ENCODE measurements around the gene FCN2. TPM values are rescaled to one million over a fixed set of nuclear protein-coding genes. Genes with fewer than 3 reads are reported as not detected.

Gene FCN2
- total RNA-seq, 1 experiment from 2014 or later, result not detected

DNA sequence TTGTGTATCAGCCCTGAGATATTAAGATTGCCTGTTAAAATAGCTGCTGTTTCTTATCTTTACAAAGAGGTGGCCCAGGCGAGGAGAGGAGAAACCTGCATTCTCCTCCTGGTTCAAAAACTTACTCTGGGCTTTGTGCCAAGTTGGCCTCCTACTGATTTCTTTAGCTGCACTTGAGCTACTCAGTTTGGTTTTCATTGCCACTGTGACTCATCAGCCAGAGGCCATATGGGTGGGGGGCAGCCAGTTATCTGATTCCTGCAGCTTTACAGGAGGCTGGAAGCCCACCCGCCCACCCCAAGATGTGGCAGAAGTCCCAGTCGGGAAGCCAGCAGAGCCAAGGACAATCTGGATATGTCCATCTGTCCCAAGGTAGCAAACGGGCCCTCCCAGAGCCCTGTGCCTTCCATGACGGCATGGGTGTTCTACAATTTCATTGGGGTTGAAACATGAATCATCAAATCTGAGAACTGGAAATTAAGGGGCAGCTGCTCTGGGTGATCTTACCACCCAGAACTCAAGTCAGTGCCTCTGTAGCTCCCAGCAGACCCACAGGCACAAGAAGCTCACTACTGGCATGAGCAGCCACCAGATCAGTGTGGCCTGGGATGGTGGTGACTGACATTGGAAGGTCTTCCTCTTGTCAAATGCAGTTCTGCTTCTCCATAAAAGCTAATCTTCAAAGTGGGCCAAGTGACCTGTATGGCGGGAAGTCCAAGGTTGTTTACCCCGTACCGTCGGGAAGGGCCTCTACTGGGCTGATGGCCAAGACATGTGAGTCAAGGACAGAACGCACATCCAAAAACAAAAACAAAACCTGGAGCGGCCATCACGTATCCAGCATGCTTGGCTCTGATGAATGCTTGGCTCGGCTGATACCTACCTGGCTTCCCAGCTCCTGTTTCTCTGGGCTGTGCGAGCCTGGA is 15.6 kb downstream of the FCN2 start:
- Histone ChIP-seq H3K36me3 (no peaks in the 10 kb centered on the region), H3K9me3 (replicated peaks) (peaks cover 7% of the 10 kb centered on the region), H3K4me1 (peaks cover 20% of the 10 kb centered on the region), H3K27me3 (no peaks in the 10 kb centered on the region), H3K27ac (peak overlapping the region; percentile 78), H3K4me3 (peak overlapping the region; percentile 24)
- peak; percentile 92 to 96 for DNase-seq

GRCh38 chr9:134896834-134897583 is 16.4 kb downstream of the FCN2 start:
- Histone ChIP-seq H3K4me1 (peaks cover 20% of the 10 kb centered on the region), H3K9me3 (replicated peaks) (peaks cover 7% of the 10 kb centered on the region), H3K27ac (peak overlapping the region; percentile 78), H3K4me3 (peak overlapping the region; percentile 24), H3K27me3 (no peaks in the 10 kb centered on the region), H3K36me3 (no peaks in the 10 kb centered on the region)
- DNase-seq, result no peak

DNA sequence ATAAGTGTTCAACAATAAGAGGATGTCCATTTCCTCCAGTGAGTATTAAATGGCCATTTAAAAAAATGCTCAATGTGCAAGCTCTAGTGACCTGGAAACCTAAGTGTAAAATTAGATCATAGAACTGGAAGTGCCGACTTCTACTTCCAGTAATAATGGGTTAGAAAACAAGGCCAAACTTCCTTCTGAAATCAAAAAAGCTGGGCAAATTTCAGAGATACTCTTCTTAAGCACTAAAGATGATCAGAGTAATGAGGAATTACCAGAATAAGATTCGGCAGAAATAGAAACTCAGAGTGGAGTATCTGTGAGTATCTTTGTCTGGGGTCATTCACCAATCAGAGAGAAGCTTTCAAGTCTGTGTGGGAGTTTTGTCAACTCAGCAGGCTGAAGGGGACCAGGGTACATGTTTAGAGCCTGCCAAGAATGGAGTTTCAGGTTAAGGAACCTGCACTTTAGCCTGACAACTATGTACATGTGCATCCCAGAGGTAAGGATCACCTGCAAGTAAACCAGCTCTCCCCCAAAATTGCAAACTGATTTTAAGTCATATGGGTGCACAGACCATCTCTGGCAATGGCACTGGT is 17.1 kb downstream of the FCN2 start:
- Histone ChIP-seq H3K36me3 (no peaks in the 10 kb centered on the region), H3K27me3 (no peaks in the 10 kb centered on the region), H3K4me3 (no peak overlapping the region), H3K27ac (no peak overlapping the region), H3K9me3 (replicated peaks) (peaks cover 7% of the 10 kb centered on the region), H3K4me1 (peaks cover 20% of the 10 kb centered on the region)
- no peak for DNase-seq

GRCh38 chr9:134898319-134898718 is 17.7 kb downstream of the FCN2 start:
- Histone ChIP-seq H3K4me1 (peaks cover 20% of the 10 kb centered on the region), H3K36me3 (no peaks in the 10 kb centered on the region), H3K27me3 (no peaks in the 10 kb centered on the region), H3K27ac (no peak overlapping the region), H3K9me3 (replicated peaks) (peaks cover 7% of the 10 kb centered on the region), H3K4me3 (no peak overlapping the region)
- no peak for DNase-seq

DNA sequence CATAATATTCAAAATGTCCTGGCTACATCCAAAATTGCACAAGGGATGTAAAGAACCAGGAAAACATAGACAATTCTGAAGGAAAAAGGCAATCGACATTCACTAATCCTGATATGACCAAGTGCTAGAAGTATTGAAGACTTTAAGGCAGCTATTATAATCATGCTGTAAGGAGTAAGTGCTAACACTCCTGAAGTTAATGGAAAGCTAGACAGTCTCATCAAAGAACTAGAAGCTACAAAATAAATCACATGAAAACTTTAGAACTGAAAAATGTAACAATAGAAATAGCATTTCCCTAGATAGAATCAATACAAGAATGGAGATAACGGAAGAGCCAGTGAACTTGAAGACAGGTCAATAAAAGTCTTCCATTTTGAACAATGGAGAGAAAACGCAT is 18.6 kb downstream of the FCN2 start:
- Histone ChIP-seq H3K36me3 (no peaks in the 10 kb centered on the region; the same call in 1 of the 2 replicates), H3K9me3 (replicated peaks) (peaks cover 7% of the 10 kb centered on the region), H3K4me1 (peaks cover 20% of the 10 kb centered on the region), H3K4me3 (no peak overlapping the region), H3K27ac (no peak overlapping the region), H3K27me3 (no peaks in the 10 kb centered on the region)
- no peak for DNase-seq

GRCh38 chr9:134899818-134900217 is 19.2 kb downstream of the FCN2 start:
- DNase-seq, result no peak
- peaks cover 20% of the 10 kb centered on the region for H3K4me1 ChIP-seq
- no peaks in the 10 kb centered on the region for H3K27me3 ChIP-seq
- no peak overlapping the region for H3K4me3 ChIP-seq
- H3K27ac ChIP-seq, result no peak overlapping the region
- peaks cover 2% of the 10 kb centered on the region; the same call in 1 of the 2 replicates for H3K9me3 ChIP-seq (replicated peaks)
- H3K36me3 ChIP-seq, result no peaks in the 10 kb centered on the region; the same call in 1 of the 2 replicates

DNA sequence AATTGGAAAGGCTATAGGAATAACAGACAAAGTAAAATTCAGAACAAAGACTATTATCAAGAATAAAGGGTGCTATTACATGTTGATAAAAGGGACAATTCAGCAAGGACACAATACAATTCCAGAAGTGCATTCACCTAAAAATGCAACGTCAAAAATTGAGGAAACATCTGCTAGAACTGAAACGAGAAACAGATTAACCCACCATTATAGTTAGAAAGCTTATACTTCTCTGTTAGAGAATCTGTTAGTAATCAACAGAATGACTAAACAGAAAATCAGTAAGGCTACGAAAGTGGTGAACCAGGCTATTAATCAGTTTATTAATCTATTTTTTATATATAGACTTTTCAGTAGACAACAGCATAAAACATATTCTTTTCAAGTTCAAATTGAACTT is 22.3 kb downstream of the FCN2 start:
- Histone ChIP-seq H3K4me1 (no peaks in the 10 kb centered on the region), H3K27me3 (peaks cover 5% of the 10 kb centered on the region; the same call in 1 of the 2 replicates), H3K9me3 (replicated peaks) (no peaks in the 10 kb centered on the region; the same call in 1 of the 2 replicates), H3K36me3 (no peaks in the 10 kb centered on the region; the same call in 1 of the 2 replicates), H3K27ac (no peak overlapping the region), H3K4me3 (no peak overlapping the region)
- DNase-seq, result no peak

DNA sequence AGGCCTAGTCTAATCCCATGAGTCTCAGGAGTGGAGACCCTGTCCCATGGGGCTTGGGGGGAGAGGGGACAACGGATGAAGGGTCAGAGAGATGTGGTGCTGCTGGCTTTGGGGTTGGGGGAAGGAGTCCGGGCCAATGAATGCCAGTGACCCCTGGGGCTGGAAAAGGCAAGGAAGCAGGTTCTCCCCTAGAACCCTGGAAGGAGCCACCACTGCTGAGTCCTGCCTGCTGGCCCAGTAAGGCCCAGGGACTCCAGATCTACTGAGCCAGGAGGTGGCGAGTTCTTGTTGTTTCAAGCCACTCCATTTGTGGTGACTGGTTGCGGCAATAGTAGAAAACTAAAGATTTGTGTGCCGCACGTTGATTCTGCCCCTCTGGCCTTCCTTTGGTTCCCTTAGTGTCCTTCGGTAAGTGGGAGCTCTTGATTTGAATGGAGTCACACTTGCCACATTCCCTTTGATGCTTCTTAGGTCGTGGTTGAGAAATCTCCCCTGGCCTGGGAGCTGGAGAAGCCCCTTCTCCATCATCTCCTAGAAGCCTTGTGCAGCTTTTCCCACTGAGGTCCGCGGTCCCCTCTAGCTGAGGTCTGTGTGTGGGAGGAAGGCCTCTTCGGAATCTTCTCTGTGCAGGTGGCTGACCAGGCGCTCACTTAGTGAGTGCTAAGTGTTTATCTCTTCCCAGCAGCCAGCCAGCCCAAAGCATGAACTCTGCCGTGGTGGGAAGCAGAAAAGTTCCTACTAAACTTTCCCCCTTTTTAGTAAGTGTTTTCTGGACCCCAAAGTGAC is 28.1 kb downstream of the FCN2 start:
- Histone ChIP-seq H3K36me3 (no peaks in the 10 kb centered on the region; the same call in 1 of the 2 replicates), H3K9me3 (replicated peaks) (no peaks in the 10 kb centered on the region), H3K4me3 (no peak overlapping the region), H3K27ac (no peak overlapping the region), H3K27me3 (peaks cover 22% of the 10 kb centered on the region), H3K4me1 (no peaks in the 10 kb centered on the region)
- DNase-seq, result peak in 1 of 2 experiments; percentile 0

GRCh38 chr9:134909511-134910481 is 29.2 kb downstream of the FCN2 start:
- no peaks in the 10 kb centered on the region for H3K36me3 ChIP-seq
- no peaks in the 10 kb centered on the region for H3K9me3 ChIP-seq (replicated peaks)
- H3K27ac ChIP-seq, result no peak overlapping the region
- H3K4me3 ChIP-seq, result no peak overlapping the region
- no peak for DNase-seq
- H3K4me1 ChIP-seq, result no peaks in the 10 kb centered on the region
- H3K27me3 ChIP-seq, result peaks cover 22% of the 10 kb centered on the region

DNA sequence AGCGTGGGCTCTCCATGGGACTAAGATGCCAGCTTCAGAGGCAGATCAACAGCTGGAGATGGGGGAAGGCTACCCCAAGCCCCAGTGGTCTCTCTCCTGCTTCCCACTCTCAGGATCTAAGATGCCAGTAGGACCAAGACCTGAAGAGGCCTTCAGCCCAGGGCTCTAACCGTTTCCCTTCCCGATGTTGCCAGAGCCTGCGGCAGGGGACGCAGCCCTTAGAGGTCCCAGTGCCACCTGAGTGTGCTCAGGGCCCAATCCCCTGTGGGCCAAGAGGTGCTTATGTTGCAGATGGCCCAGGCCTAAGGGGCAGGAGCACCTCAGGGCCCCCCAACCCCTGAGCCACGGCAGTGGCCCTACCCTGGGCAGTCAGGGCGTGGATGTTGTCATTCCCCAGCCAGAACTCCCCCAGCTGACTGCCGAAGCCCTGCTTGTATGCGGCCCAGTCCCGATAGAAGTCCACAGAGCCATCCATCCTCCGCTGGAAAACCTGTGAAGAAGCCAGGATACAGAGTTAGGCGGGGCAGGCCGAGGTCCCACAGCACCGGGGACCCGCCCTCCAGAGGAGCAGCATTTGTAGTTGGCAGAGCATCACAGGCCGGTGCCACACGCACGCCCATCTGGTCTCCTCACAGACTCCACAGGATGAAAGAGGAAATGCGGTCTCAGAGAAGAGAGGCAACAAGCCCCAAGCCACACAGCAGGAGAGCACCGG is 31.7 kb downstream of the FCN2 start:
- no peaks in the 10 kb centered on the region for H3K4me1 ChIP-seq
- H3K4me3 ChIP-seq, result no peak overlapping the region
- H3K27ac ChIP-seq, result no peak overlapping the region
- peaks cover 23% of the 10 kb centered on the region for H3K27me3 ChIP-seq
- H3K36me3 ChIP-seq, result no peaks in the 10 kb centered on the region
- no peaks in the 10 kb centered on the region for H3K9me3 ChIP-seq (replicated peaks)
- peak in 1 of 2 experiments; percentile 1 for DNase-seq

- H3K27me3 ChIP-seq, result peaks cover 20% of the 10 kb centered on the region
- H3K36me3 ChIP-seq, result no peaks in the 10 kb centered on the region
- DNase-seq, result peak in 1 of 2 experiments; percentile 0
- no peak overlapping the region for H3K27ac ChIP-seq
- H3K4me1 ChIP-seq, result no peaks in the 10 kb centered on the region
- no peak overlapping the region for H3K4me3 ChIP-seq
- no peaks in the 10 kb centered on the region for H3K9me3 ChIP-seq (replicated peaks)
Observed at GRCh38 chr9:134913041-134913712, 32.6 kb downstream of the FCN2 start.

DNA sequence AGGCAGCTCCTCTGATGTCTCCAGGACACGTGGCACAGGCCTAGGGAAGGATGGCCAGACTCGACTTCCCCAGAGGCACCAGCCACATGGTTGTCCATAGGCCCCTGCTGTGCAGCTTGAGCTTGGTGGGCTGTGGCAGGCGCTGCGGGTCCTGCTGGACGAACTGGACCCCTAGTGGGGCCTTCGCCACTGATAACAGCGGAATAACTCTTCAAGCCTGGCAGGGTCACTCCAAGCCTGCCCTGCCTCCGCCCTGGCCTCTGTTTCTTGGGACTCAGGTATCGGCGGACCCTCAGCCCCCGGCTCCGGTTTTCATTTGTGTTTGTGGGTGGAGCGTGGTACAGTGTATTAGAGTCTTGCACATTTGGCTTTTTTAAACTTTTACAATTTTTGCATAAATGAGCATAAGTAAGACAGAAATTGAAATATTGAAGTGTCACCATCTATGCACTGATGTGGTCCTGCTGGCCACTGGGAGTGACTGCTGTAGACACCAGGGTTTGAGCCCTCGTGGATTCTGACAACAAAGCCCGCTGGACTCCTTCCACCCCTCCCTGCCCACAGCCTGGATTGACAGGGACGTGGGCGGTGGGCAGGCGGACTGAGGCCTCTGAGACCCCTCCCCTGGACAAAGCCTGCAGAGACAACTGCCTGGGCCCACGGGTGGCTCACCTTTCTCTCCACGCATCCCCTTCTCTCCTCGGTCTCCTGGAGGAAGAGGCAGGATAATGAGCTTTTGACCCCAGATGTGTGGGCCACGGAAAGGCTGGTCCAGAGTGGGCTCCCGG is 33.3 kb downstream of the FCN2 start:
- Histone ChIP-seq H3K36me3 (no peaks in the 10 kb centered on the region), H3K9me3 (replicated peaks) (no peaks in the 10 kb centered on the region), H3K27ac (no peak overlapping the region), H3K4me1 (no peaks in the 10 kb centered on the region), H3K4me3 (no peak overlapping the region), H3K27me3 (peaks cover 13% of the 10 kb centered on the region; the same call in 1 of the 2 replicates)
- DNase-seq, result peak in 1 of 2 experiments; percentile 1

Measured in SJCRH30 (cell line).